OCI-LY1 (cell line): ENCODE measurements around the gene VPS35L.

Experiments used
- H2AFZ ChIP-seq: fragments of 200-600 bp; sonication (generic), shearing (Covaris generic); 2 replicates; pipeline ENCODE4 v1.6.0; 2014; ENCODE audit warnings: antibody characterized with exemption, mild to moderate bottlenecking, low read length
- H3F3A ChIP-seq: fragments of 200-600 bp; sonication (generic), shearing (Covaris generic); 2 replicates; pipeline ENCODE4 v1.6.0; 2014; ENCODE audit warnings: mild to moderate bottlenecking, antibody characterized with exemption, low read length, moderate library complexity; ENCODE audit not compliant: insufficient read depth
- H3K27ac ChIP-seq: fragments of 200-600 bp; sonication (generic); 2 replicates; pipeline ENCODE4 v1.5.1; 2014; ENCODE audit warnings: low read length, mixed run types, mild to moderate bottlenecking, low read depth; ENCODE audit not compliant: poor library complexity, severe bottlenecking
- H3K27me3 ChIP-seq: fragments of 200-600 bp; sonication (generic); 2 replicates; pipeline ENCODE4 v1.6.0; 2014; ENCODE audit warnings: antibody characterized with exemption, mild to moderate bottlenecking, low read length, moderate library complexity; ENCODE audit not compliant: insufficient read depth
- H3K36me3 ChIP-seq: fragments of 200-600 bp; sonication (generic); 2 replicates; pipeline ENCODE4 v1.6.1; 2014; ENCODE audit warnings: mild to moderate bottlenecking, antibody characterized with exemption, low read length, moderate library complexity, mixed read lengths; ENCODE audit not compliant: insufficient read depth
- H3K4me1 ChIP-seq: fragments of 200-600 bp; sonication (generic); 2 replicates; pipeline ENCODE4 v1.5.1; 2014; ENCODE audit warnings: mild to moderate bottlenecking, low read length, moderate library complexity; ENCODE audit not compliant: insufficient read depth, severe bottlenecking
- H3K4me2 ChIP-seq: fragments of 200-600 bp; sonication (generic), shearing (Covaris generic); 2 replicates; pipeline ENCODE4 v1.6.1; 2014; ENCODE audit warnings: low read length
- H3K4me3 ChIP-seq: fragments of 200-600 bp; sonication (generic); 2 replicates; pipeline ENCODE4 v1.5.1; 2014; ENCODE audit warnings: low read length, low read depth, mild to moderate bottlenecking, mixed read lengths; ENCODE audit not compliant: poor library complexity, severe bottlenecking
- H3K79me2 ChIP-seq: fragments of 200-600 bp; shearing (Covaris generic); 2 replicates; pipeline ENCODE4 v1.6.1; 2016; ENCODE audit warnings: mixed run types, low read length, mixed read lengths; ENCODE audit not compliant: insufficient read depth
- H3K9ac ChIP-seq: fragments of 200-600 bp; sonication (generic), shearing (Covaris generic); 2 replicates; pipeline ENCODE4 v1.6.1; 2014; ENCODE audit warnings: mild to moderate bottlenecking, low read length, mixed read lengths
- H3K9me2 ChIP-seq: fragments of 200-600 bp; sonication (generic), shearing (Covaris generic); 2 replicates; pipeline ENCODE4 v1.6.1; 2014; ENCODE audit warnings: low read depth, mild to moderate bottlenecking, low read length, mixed read lengths
- H3K9me3 ChIP-seq: fragments of 200-600 bp; shearing (Covaris generic); 2 replicates; pipeline ENCODE4 v1.6.1; 2014; ENCODE audit warnings: low read length, mixed read lengths
- H4K20me1 ChIP-seq: fragments of 200-600 bp; sonication (generic), shearing (Covaris generic); 2 replicates; pipeline ENCODE4 v1.6.0; 2016; ENCODE audit warnings: mild to moderate bottlenecking, low read length; ENCODE audit not compliant: insufficient read depth
- CTCF ChIP-seq: fragments of 200-600 bp; sonication (generic), shearing (Covaris generic); IDR thresholded peaks from 2 replicates; pipeline ENCODE4 v1.5.1; 2017; ENCODE audit warnings: mild to moderate bottlenecking, antibody characterized with exemption, low read length, moderate library complexity, mixed read lengths
- EZH2 ChIP-seq: fragments of 200-600 bp; sonication (generic), shearing (Covaris generic); IDR thresholded peaks from 2 replicates; pipeline ENCODE4 v1.8.0; 2017; ENCODE audit warnings: borderline replicate concordance, mixed run types, mild to moderate bottlenecking, antibody characterized with exemption, low read length, moderate library complexity, mixed read lengths

The VPS35L gene

GRCh38 chr16:19601083-19601976, 45.8 kb downstream of the VPS35L start:
- no peak overlapping the region for H2AFZ ChIP-seq
- H3K27me3 ChIP-seq: no peaks in the 10 kb centered on the region
- no peaks in the 10 kb centered on the region for H3K4me1 ChIP-seq
- H3K9me3 ChIP-seq: no peaks in the 10 kb centered on the region
- H3K79me2 ChIP-seq: no peaks in the 10 kb centered on the region
- no peak overlapping the region for H3K9ac ChIP-seq
- peaks cover 29% of the 10 kb centered on the region for H3K36me3 ChIP-seq
- no peak overlapping the region for H3K4me2 ChIP-seq
- H3K9me2 ChIP-seq: no peaks in the 10 kb centered on the region
- no peaks in the 10 kb centered on the region for H3F3A ChIP-seq
- no peaks in the 10 kb centered on the region for H4K20me1 ChIP-seq
- H3K27ac ChIP-seq: no peak overlapping the region
- TF ChIP-seq EZH2 (no peak), CTCF (peak; percentile 66; the same call in 1 of the 2 replicates)
- H3K4me3 ChIP-seq: no peak overlapping the region

- Histone ChIP-seq H3K9me2 (no peaks in the 10 kb centered on the region), H2AFZ (no peak overlapping the region), H3F3A (no peaks in the 10 kb centered on the region), H3K36me3 (peaks cover 49% of the 10 kb centered on the region), H3K4me1 (no peaks in the 10 kb centered on the region), H3K79me2 (no peaks in the 10 kb centered on the region), H4K20me1 (no peaks in the 10 kb centered on the region), H3K9ac (no peak overlapping the region), H3K4me2 (no peak overlapping the region), H3K4me3 (no peak overlapping the region), H3K9me3 (no peaks in the 10 kb centered on the region), H3K27ac (no peak overlapping the region), H3K27me3 (no peaks in the 10 kb centered on the region)
- TF ChIP-seq CTCF: no peak
- TF ChIP-seq EZH2: no peak
These were observed 49.4 kb downstream of the VPS35L start for GRCh38 chr16:19604911-19605310.

GRCh38 chr16:19605701-19606100, 50.2 kb downstream of the VPS35L start:
- H3F3A ChIP-seq: no peaks in the 10 kb centered on the region
- H3K9ac ChIP-seq: no peak overlapping the region
- H3K4me1 ChIP-seq: no peaks in the 10 kb centered on the region
- no peak for TF ChIP-seq CTCF
- no peak for TF ChIP-seq EZH2
- H3K9me2 ChIP-seq: no peaks in the 10 kb centered on the region
- H4K20me1 ChIP-seq: no peaks in the 10 kb centered on the region
- H3K79me2 ChIP-seq: no peaks in the 10 kb centered on the region
- no peak overlapping the region for H2AFZ ChIP-seq
- H3K4me2 ChIP-seq: no peak overlapping the region
- H3K4me3 ChIP-seq: no peak overlapping the region
- H3K36me3 ChIP-seq: peaks cover 52% of the 10 kb centered on the region
- H3K27me3 ChIP-seq: no peaks in the 10 kb centered on the region
- H3K27ac ChIP-seq: no peak overlapping the region
- no peaks in the 10 kb centered on the region for H3K9me3 ChIP-seq
